Spinal cord (tissue), 10 donors: Measurements from ENCODE around the gene HSF4. TPM values are rescaled to one million over a fixed set of nuclear protein-coding genes. Genes with fewer than 3 reads are reported as not detected.

Source experiments
- DNase-seq, 6 donors: peaks; one replicate each; pipeline versions ENCODE4 v3.0.0 to v3.0.0-alpha.2; 2013 to 2015; ENCODE audit warnings: low spot score in 6 of 6, low read depth in 4 of 6
- H3K27ac ChIP-seq: one replicate; pipeline ENCODE4 v1.5.1; 2013; ENCODE audit warnings: low read depth, low read length, control low read depth
- H3K27me3 ChIP-seq: one replicate; pipeline ENCODE4 v1.6.1; 2013; ENCODE audit warnings: low read length; ENCODE audit not compliant: control insufficient read depth, insufficient read depth
- H3K36me3 ChIP-seq: one replicate; pipeline ENCODE4 v1.6.1; 2013; ENCODE audit warnings: low read length; ENCODE audit not compliant: control insufficient read depth, insufficient read depth
- H3K4me1 ChIP-seq: one replicate; pipeline ENCODE4 v1.6.1; 2013; ENCODE audit warnings: low read length; ENCODE audit not compliant: control insufficient read depth, insufficient read depth
- H3K4me3 ChIP-seq: one replicate; pipeline ENCODE4 v1.5.1; 2013; ENCODE audit warnings: low read depth, low read length, control low read depth
- H3K9me3 ChIP-seq: one replicate; pipeline ENCODE4 v1.6.1; 2013; ENCODE audit warnings: low read length; ENCODE audit not compliant: control insufficient read depth, insufficient read depth
- WGBS: methylation state at CpG from one replicate; pipeline ENCODE4 v1.1.5; 2013; ENCODE audit warnings: missing lambda C conversion rate; ENCODE audit not compliant: insufficient coverage; 5-methylcytosine and 5-hydroxymethylcytosine counted together
- polyA plus RNA-seq, 2 donors: library from polyadenylated mRNA; unstranded; fragments of 120-200 nt; gene quantifications; one replicate each; pipeline ENCODE4 v1.2.1, GENCODE V29; 2013; ENCODE audit not compliant: insufficient read length in 2 of 2
- small RNA-seq: library from RNA; depleted of rRNA; stranded (forward); fragments of <200 nt; gene quantifications from one replicate; pipeline ENCODE3, GENCODE V24; 2014; ENCODE audit warnings: low replicate concordance
- total RNA-seq, 2 donors: library from RNA; depleted of rRNA in 1 of 2; stranded (reverse); fragments of 120-200 nt in 1 of 2; fragments of >200 nt in 1 of 2; gene quantifications; one replicate each; pipeline versions ENCODE4 v1.2.3 to v1.2.4, GENCODE V29; 2013 to 2014
- donor health status: healthy.

The HSF4 gene
- total and polyA plus RNA-seq, 4 donors, result 14.0 to 55.0 (median 41.5) TPM

- Histone ChIP-seq H3K4me3 (no peak overlapping the region), H3K36me3 (peaks cover 68% of the 10 kb centered on the region), H3K27me3 (no peaks in the 10 kb centered on the region), H3K4me1 (no peaks in the 10 kb centered on the region), H3K27ac (no peak overlapping the region), H3K9me3 (no peaks in the 10 kb centered on the region)
- DNase-seq, result no peak
- WGBS, result 64% methylated on average over 5 of the region's 8 CpGs
These were observed 48.9 kb downstream of the HSF4 start for GRCh38 chr16:67213197-67214019.

DNA sequence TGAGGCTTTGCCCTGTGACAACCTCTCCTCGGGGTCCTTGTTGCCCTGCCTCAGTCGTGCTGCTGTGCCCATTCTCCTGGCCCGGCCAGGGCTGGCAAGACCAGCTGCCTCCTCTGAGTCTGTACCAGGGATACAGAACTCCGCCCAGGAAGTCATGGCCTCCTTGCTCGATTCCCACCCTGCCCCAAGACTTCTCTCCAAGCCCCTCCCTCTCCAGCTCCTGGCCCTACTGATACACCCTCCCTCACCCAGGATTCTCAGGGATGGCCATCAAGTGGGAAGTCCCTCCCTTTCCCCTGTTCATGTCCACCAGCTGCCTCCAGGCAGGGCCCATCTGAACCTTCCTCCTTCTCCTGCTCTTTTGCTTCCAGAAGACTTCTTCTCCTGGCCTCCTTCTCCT is 51.2 kb downstream of the HSF4 start:
- Histone ChIP-seq H3K4me1 (no peaks in the 10 kb centered on the region), H3K27ac (no peak overlapping the region), H3K4me3 (no peak overlapping the region), H3K36me3 (peaks cover 45% of the 10 kb centered on the region), H3K27me3 (no peaks in the 10 kb centered on the region), H3K9me3 (no peaks in the 10 kb centered on the region)
- DNase-seq, result no peak
- WGBS, result 67% methylated on average over 5 of the region's 5 CpGs

DNA sequence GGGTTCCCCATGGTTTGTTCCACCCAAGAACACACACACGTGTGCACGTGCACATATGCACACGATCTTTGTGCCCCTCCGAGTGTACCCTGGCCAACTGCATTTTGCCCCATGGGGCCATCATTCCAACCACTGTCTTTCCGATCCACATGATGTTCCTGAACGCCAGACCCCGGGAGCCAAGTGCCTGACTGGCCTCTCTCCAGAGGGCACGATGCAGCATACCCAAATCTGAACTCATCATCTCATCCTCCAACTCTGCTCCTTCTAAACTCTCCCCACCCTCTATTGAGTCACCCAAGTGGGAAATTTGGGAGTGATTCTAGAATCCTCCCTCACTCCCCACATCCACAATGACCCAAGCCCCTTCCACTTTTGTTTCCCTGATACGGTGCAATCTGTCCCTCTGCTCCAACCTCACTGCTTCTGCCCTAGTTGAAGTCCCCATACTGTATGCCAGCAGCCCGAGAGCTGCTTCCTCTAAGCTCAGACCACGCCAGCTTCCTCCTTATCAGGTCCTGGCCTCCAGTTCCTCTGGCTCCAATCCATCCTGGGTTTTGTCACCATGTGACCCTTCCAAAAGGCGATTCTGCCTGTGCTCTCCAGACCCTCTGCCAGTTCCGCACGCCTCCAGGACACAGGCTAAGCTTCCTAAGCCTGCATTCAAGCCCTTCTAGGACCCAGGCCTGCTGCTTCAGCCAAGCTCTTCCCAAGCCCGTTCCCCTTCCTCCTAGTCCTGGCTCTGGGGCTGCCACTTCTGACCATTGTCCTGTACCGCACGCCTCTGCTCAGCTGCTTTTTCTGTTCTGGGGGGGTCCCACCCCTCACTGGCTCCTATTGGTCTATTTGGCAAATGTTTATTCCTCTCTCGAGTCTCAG is 52.3 kb downstream of the HSF4 start:
- no peak for DNase-seq
- Histone ChIP-seq H3K4me3 (no peak overlapping the region), H3K4me1 (no peaks in the 10 kb centered on the region), H3K36me3 (peaks cover 40% of the 10 kb centered on the region), H3K27ac (no peak overlapping the region), H3K9me3 (no peaks in the 10 kb centered on the region), H3K27me3 (no peaks in the 10 kb centered on the region)
- WGBS, result 78% methylated on average over 15 of the region's 18 CpGs

Small RNAs within 50 kb of the gene (small RNA-seq; reads per million reads assigned to genes)
- 13.2 reads per million, percentile 96 among the genes with 10 or more reads in this experiment for gene MIR328

Other genes with a start within 250 kb of the HSF4 start
- gene CDH16, start 245.9 kb upstream of the HSF4 start, total RNA-seq, result not detected
- gene CDH16, start 245.9 kb upstream of the HSF4 start, polyA plus RNA-seq, result 1 to 10 TPM in 1 of 2 donors, under 1 TPM in 1; 0.67 to 1.8 TPM
- gene RRAD, start 239.2 kb upstream of the HSF4 start, total RNA-seq, result 1 to 10 TPM; 1.8 to 6.0 TPM
- 1 to 10 TPM; 1.3 to 2.3 TPM for gene RRAD, start 239.2 kb upstream of the HSF4 start, polyA plus RNA-seq
- 100 to 1,000 TPM in 1 of 2 donors, 10 to 100 TPM in 1; 52.7 to 121 TPM for gene CIAO2B, start 230.3 kb upstream of the HSF4 start, total RNA-seq
- 100 to 1,000 TPM; 134 to 138 TPM for gene CIAO2B, start 230.3 kb upstream of the HSF4 start, polyA plus RNA-seq
- 10 to 100 TPM; 22.9 to 41.5 TPM for gene CES2, start 229.2 kb upstream of the HSF4 start, total RNA-seq
- 10 to 100 TPM; 42.0 to 50.2 TPM for gene CES2, start 229.2 kb upstream of the HSF4 start, polyA plus RNA-seq
- gene CES3, start 203.5 kb upstream of the HSF4 start, total RNA-seq, result 1 to 10 TPM in 1 of 2 donors, under 1 TPM in 1; 0.99 to 2.1 TPM
- 1 to 10 TPM; 1.1 to 1.8 TPM for gene CES3, start 203.5 kb upstream of the HSF4 start, polyA plus RNA-seq
- gene CES4A, start 176.2 kb upstream of the HSF4 start, total RNA-seq, result 10 to 100 TPM in 1 of 2 donors, 1 to 10 TPM in 1; 9.8 to 22.5 TPM
- 10 to 100 TPM; 18.5 to 48.6 TPM for gene CES4A, start 176.2 kb upstream of the HSF4 start, polyA plus RNA-seq
- 10 to 100 TPM; 45.4 to 59.4 TPM for gene CBFB, start 135.6 kb upstream of the HSF4 start, total RNA-seq
- 10 to 100 TPM; 36.1 to 38.6 TPM for gene CBFB, start 135.6 kb upstream of the HSF4 start, polyA plus RNA-seq
- 10 to 100 TPM; 15.5 to 32.2 TPM for gene PHAF1, start 54.8 kb upstream of the HSF4 start, total RNA-seq
- 10 to 100 TPM; 23.5 to 24.7 TPM for gene PHAF1, start 54.8 kb upstream of the HSF4 start, polyA plus RNA-seq
- 10 to 100 TPM; 10.8 to 34.9 TPM for gene B3GNT9, start 13.7 kb upstream of the HSF4 start, total RNA-seq
- 10 to 100 TPM in 1 of 2 donors, 1 to 10 TPM in 1; 6.2 to 11.1 TPM for gene B3GNT9, start 13.7 kb upstream of the HSF4 start, polyA plus RNA-seq
- 10 to 100 TPM; 12.1 to 13.9 TPM for gene TRADD, start 4.8 kb upstream of the HSF4 start, total RNA-seq
- 10 to 100 TPM; 11.6 to 17.0 TPM for gene TRADD, start 4.8 kb upstream of the HSF4 start, polyA plus RNA-seq
- gene FBXL8, start 4.8 kb upstream of the HSF4 start, total RNA-seq, result 1 to 10 TPM; 1.9 to 3.9 TPM
- gene FBXL8, start 4.8 kb upstream of the HSF4 start, polyA plus RNA-seq, result 1 to 10 TPM; 1.8 to 5.3 TPM
- gene NOL3, start 5.8 kb downstream of the HSF4 start, total RNA-seq, result 10 to 100 TPM; 14.0 to 17.9 TPM
- 10 to 100 TPM; 20.3 to 25.4 TPM for gene NOL3, start 5.8 kb downstream of the HSF4 start, polyA plus RNA-seq
- 10 to 100 TPM; 22.2 to 34.6 TPM for gene MATCAP1, start 19.2 kb downstream of the HSF4 start, total RNA-seq
- gene MATCAP1, start 19.2 kb downstream of the HSF4 start, polyA plus RNA-seq, result 100 to 1,000 TPM; 127 to 157 TPM
- gene EXOC3L1, start 25.4 kb downstream of the HSF4 start, total RNA-seq, result 1 to 10 TPM; 1.1 to 2.3 TPM
- 1 to 10 TPM; 5.4 to 5.5 TPM for gene EXOC3L1, start 25.4 kb downstream of the HSF4 start, polyA plus RNA-seq
- 10 to 100 TPM; 16.7 to 39.4 TPM for gene E2F4, start 27.4 kb downstream of the HSF4 start, total RNA-seq
- gene E2F4, start 27.4 kb downstream of the HSF4 start, polyA plus RNA-seq, result 10 to 100 TPM; 42.1 to 53.5 TPM
- 1 to 10 TPM in 1 of 2 donors, under 1 TPM in 1; 0.10 to 1.2 TPM for gene ELMO3, start 34.4 kb downstream of the HSF4 start, total RNA-seq
- 1 to 10 TPM; 1.5 to 2.9 TPM for gene ELMO3, start 34.4 kb downstream of the HSF4 start, polyA plus RNA-seq
- gene TMEM208, start 62.4 kb downstream of the HSF4 start, total RNA-seq, result 10 to 100 TPM; 18.8 to 39.9 TPM
- gene TMEM208, start 62.4 kb downstream of the HSF4 start, polyA plus RNA-seq, result 10 to 100 TPM; 51.5 to 57.4 TPM
- gene FHOD1, start 82.7 kb downstream of the HSF4 start, total RNA-seq, result 10 to 100 TPM in 1 of 2 donors, 1 to 10 TPM in 1; 5.4 to 21.5 TPM
- 10 to 100 TPM; 23.9 to 34.3 TPM for gene FHOD1, start 82.7 kb downstream of the HSF4 start, polyA plus RNA-seq
- 1 to 10 TPM; 1.4 to 1.7 TPM for gene SLC9A5, start 84.2 kb downstream of the HSF4 start, total RNA-seq
- 1 to 10 TPM; 6.1 to 9.1 TPM for gene SLC9A5, start 84.2 kb downstream of the HSF4 start, polyA plus RNA-seq
- gene PLEKHG4, start 114.8 kb downstream of the HSF4 start, total RNA-seq, result 10 to 100 TPM in 1 of 2 donors, 1 to 10 TPM in 1; 6.0 to 10.9 TPM
- gene PLEKHG4, start 114.8 kb downstream of the HSF4 start, polyA plus RNA-seq, result 1 to 10 TPM; 5.5 to 6.1 TPM
- under 1 TPM; 0.50 to 0.99 TPM for gene KCTD19, start 162.0 kb downstream of the HSF4 start, total RNA-seq
- gene KCTD19, start 162.0 kb downstream of the HSF4 start, polyA plus RNA-seq, result 1 to 10 TPM; 2.2 to 2.7 TPM
- gene LRRC36, start 162.1 kb downstream of the HSF4 start, total RNA-seq, result 1 to 10 TPM; 4.3 to 4.6 TPM
- gene LRRC36, start 162.1 kb downstream of the HSF4 start, polyA plus RNA-seq, result 10 to 100 TPM in 1 of 2 donors, 1 to 10 TPM in 1; 7.1 to 10.9 TPM
- 10 to 100 TPM; 34.2 to 37.5 TPM for gene TPPP3, start 228.8 kb downstream of the HSF4 start, total RNA-seq
- gene TPPP3, start 228.8 kb downstream of the HSF4 start, polyA plus RNA-seq, result 100 to 1,000 TPM; 109 to 115 TPM